ENCODE measurements around the gene GPR15LG. TPM values are rescaled to one million over a fixed set of nuclear protein-coding genes. Genes with fewer than 3 reads are reported as not detected.

GPR15LG gene
- total and polyA plus RNA-seq, 7 experiments from 2014 or later, result not detected

- ATAC-seq (no peak), DNase-seq (no peak)
- peak overlapping the region in 2 of 9 donors; percentile 23 to 41 for H3K27ac Mint-ChIP-seq
- H3K27me3 ChIP-seq (ENCODE audit: control insufficient read depth in 2 of 2, insufficient read depth in 2 of 2, low read length in 2 of 2), result no peaks in the 10 kb centered on the region
- no peaks in the 10 kb centered on the region for H3K36me3 Mint-ChIP-seq
- no peaks in the 10 kb centered on the region for H3K4me1 ChIP-seq (ENCODE audit: control insufficient read depth in 2 of 2, insufficient read depth in 2 of 2, low read length in 2 of 2)
- H3K27me3 Mint-ChIP-seq, result peaks cover 0 to 3% (median 0%) of the 10 kb centered on the region in 5 donors
- H3K4me1 Mint-ChIP-seq, result peaks cover 0 to 6% (median 0%) of the 10 kb centered on the region in 7 donors
- no peak overlapping the region for H3K4me3 ChIP-seq (ENCODE audit: low read length)
- no peak overlapping the region for H3K27ac ChIP-seq (ENCODE audit: low read depth, low read length)
- no peaks in the 10 kb centered on the region for H3K36me3 ChIP-seq (ENCODE audit: control insufficient read depth in 2 of 3, insufficient read depth in 3 of 3, low read length in 3 of 3)
- H3K4me3 Mint-ChIP-seq, result no peak overlapping the region
- no peaks in the 10 kb centered on the region for H3K9me3 ChIP-seq (ENCODE audit: control insufficient read depth in 2 of 3, low read length in 3 of 3)
- H3K9me3 Mint-ChIP-seq, result peaks cover 0 to 4% (median 0%) of the 10 kb centered on the region in 11 donors
- ChIA-PET POLR2A (no interaction called here), CTCF (no interaction called here)
- intact Hi-C loops (cut with micrococcal nuclease), result no loop called here
Measured at GRCh38 chr10:84184517-84184916, 10.9 kb downstream of the GPR15LG start.

- H3K4me3 Mint-ChIP-seq, result no peak overlapping the region
- intact Hi-C loops (cut with micrococcal nuclease), result no loop called here
- ATAC-seq (no peak), DNase-seq (no peak)
- peaks cover 0 to 4% (median 0%) of the 10 kb centered on the region in 11 donors for H3K9me3 Mint-ChIP-seq
- H3K4me3 ChIP-seq (ENCODE audit: low read length), result no peak overlapping the region
- no peaks in the 10 kb centered on the region for H3K36me3 Mint-ChIP-seq
- peaks cover 4 to 5% of the 10 kb centered on the region in 2 donors for H3K4me1 ChIP-seq (ENCODE audit: control insufficient read depth in 2 of 2, insufficient read depth in 2 of 2, low read length in 2 of 2)
- no peak overlapping the region for H3K27ac ChIP-seq (ENCODE audit: low read depth, low read length)
- H3K4me1 Mint-ChIP-seq, result peaks cover 0 to 10% (median 5%) of the 10 kb centered on the region in 7 donors
- peaks cover 0 to 3% (median 0%) of the 10 kb centered on the region in 5 donors for H3K27me3 Mint-ChIP-seq
- H3K36me3 ChIP-seq (ENCODE audit: control insufficient read depth in 2 of 3, insufficient read depth in 3 of 3, low read length in 3 of 3), result no peaks in the 10 kb centered on the region
- no peak overlapping the region for H3K27ac Mint-ChIP-seq
- no peaks in the 10 kb centered on the region for H3K27me3 ChIP-seq (ENCODE audit: control insufficient read depth in 2 of 2, insufficient read depth in 2 of 2, low read length in 2 of 2)
- no peaks in the 10 kb centered on the region for H3K9me3 ChIP-seq (ENCODE audit: control insufficient read depth in 2 of 3, low read length in 3 of 3)
- ChIA-PET POLR2A (interaction anchor here (0.7 kb wide), 1 partner anchor 9 kb away, joined by 3 read pairs; the partner anchor contains the start of gene CDHR1), CTCF (interaction anchor here (1.0 kb wide), 1 partner anchor 38 kb away, joined by 3 read pairs; no protein-coding TSS in a partner anchor)
Measured at GRCh38 chr10:84185526-84186175, 12.1 kb downstream of the GPR15LG start.

- Mint-ChIP-seq H3K4me3 (no peak overlapping the region), H3K4me1 (peaks cover 8 to 25% (median 15%) of the 10 kb centered on the region in 7 donors), H3K36me3 (no peaks in the 10 kb centered on the region), H3K27ac (peak overlapping the region in 2 of 9 donors; percentile 14 to 43), H3K27me3 (peaks cover 0 to 22% (median 5%) of the 10 kb centered on the region in 5 donors), H3K9me3 (no peaks in the 10 kb centered on the region)
- peaks cover 14 to 20% of the 10 kb centered on the region in 2 donors for H3K4me1 ChIP-seq (ENCODE audit: control insufficient read depth in 2 of 2, insufficient read depth in 2 of 2, low read length in 2 of 2)
- H3K36me3 ChIP-seq (ENCODE audit: control insufficient read depth in 2 of 3, insufficient read depth in 3 of 3, low read length in 3 of 3), result no peaks in the 10 kb centered on the region
- no peak overlapping the region for H3K27ac ChIP-seq (ENCODE audit: low read depth, low read length)
- H3K9me3 ChIP-seq (ENCODE audit: control insufficient read depth in 2 of 3, low read length in 3 of 3), result no peaks in the 10 kb centered on the region
- POLR2A ChIA-PET, result no interaction called here
- CTCF ChIA-PET, result no interaction called here
- no peaks in the 10 kb centered on the region for H3K27me3 ChIP-seq (ENCODE audit: control insufficient read depth in 2 of 2, insufficient read depth in 2 of 2, low read length in 2 of 2)
- H3K4me3 ChIP-seq (ENCODE audit: low read length), result no peak overlapping the region
- DNase-seq (no peak), ATAC-seq (no peak)
- intact Hi-C loops (cut with micrococcal nuclease), result no loop called here
Measured at GRCh38 chr10:84188815-84189214, 15.2 kb downstream of the GPR15LG start.

GRCh38 chr10:84190621-84191020 lies 17.0 kb downstream of the GPR15LG start:
- peak; percentile 3 for ATAC-seq

GRCh38 chr10:84191106-84191505 lies 17.5 kb downstream of the GPR15LG start:
- peak overlapping the region in 5 of 10 donors; percentile 1 to 22 (median 9) for H3K4me3 Mint-ChIP-seq
- Histone ChIP-seq H3K27me3 (ENCODE audit: control insufficient read depth in 2 of 2, insufficient read depth in 2 of 2, low read length in 2 of 2) (peaks cover 0 to 3% of the 10 kb centered on the region in 2 donors), H3K36me3 (ENCODE audit: control insufficient read depth in 2 of 3, insufficient read depth in 3 of 3, low read length in 3 of 3) (no peaks in the 10 kb centered on the region), H3K27ac (ENCODE audit: low read depth, low read length) (no peak overlapping the region), H3K4me1 (ENCODE audit: control insufficient read depth in 2 of 2, insufficient read depth in 2 of 2, low read length in 2 of 2) (peaks cover 18 to 24% of the 10 kb centered on the region in 2 donors), H3K9me3 (ENCODE audit: control insufficient read depth in 2 of 3, low read length in 3 of 3) (no peaks in the 10 kb centered on the region), H3K4me3 (ENCODE audit: low read length) (no peak overlapping the region)
- no peaks in the 10 kb centered on the region for H3K9me3 Mint-ChIP-seq
- peaks cover 12 to 28% (median 16%) of the 10 kb centered on the region in 7 donors for H3K4me1 Mint-ChIP-seq
- DNase-seq (peak in 7 of 9 donors; percentile 24 to 74 (median 61)), ATAC-seq (peak; percentile 78)
- ChIA-PET POLR2A (interaction anchor here (0.6 to 1.4 kb wide), 2 partner anchors 14 to 52 kb away, joined by 3 to 6 read pairs; no protein-coding TSS in a partner anchor), CTCF (interaction anchor here (0.7 to 1.2 kb wide), 4 partner anchors 9 to 384 kb away, joined by 3 to 4 read pairs (median 4); no protein-coding TSS in a partner anchor)
- intact Hi-C loops (cut with micrococcal nuclease), result loop anchor here in 1 of 2 donors (5.0 kb wide), 1 partner anchor 44 kb away; no protein-coding TSS in a partner anchor
- H3K27ac Mint-ChIP-seq, result peak overlapping the region in 8 of 9 donors; percentile 0 to 86 (median 52)
- no peaks in the 10 kb centered on the region for H3K36me3 Mint-ChIP-seq
- H3K27me3 Mint-ChIP-seq, result peaks cover 0 to 39% (median 14%) of the 10 kb centered on the region in 5 donors

More at GRCh38 chr10:84190621-84191020, 17.0 kb downstream of the GPR15LG start:
- Mint-ChIP-seq H3K4me1 (peaks cover 12 to 27% (median 16%) of the 10 kb centered on the region in 7 donors), H3K4me3 (peak overlapping the region in 2 of 10 donors; percentile 6 to 11), H3K27me3 (peaks cover 0 to 34% (median 9%) of the 10 kb centered on the region in 5 donors), H3K36me3 (no peaks in the 10 kb centered on the region), H3K9me3 (no peaks in the 10 kb centered on the region), H3K27ac (peak overlapping the region in 5 of 9 donors; percentile 46 to 70 (median 60))
- H3K36me3 ChIP-seq (ENCODE audit: control insufficient read depth in 2 of 3, insufficient read depth in 3 of 3, low read length in 3 of 3), result no peaks in the 10 kb centered on the region
- POLR2A ChIA-PET, result interaction anchor here (0.6 to 1.4 kb wide), 2 partner anchors 13 to 52 kb away, joined by 3 to 6 read pairs; no protein-coding TSS in a partner anchor
- intact Hi-C loops (cut with micrococcal nuclease), result loop anchor here in 1 of 2 donors (5.0 kb wide), 1 partner anchor 43 kb away; no protein-coding TSS in a partner anchor
- no peaks in the 10 kb centered on the region for H3K9me3 ChIP-seq (ENCODE audit: control insufficient read depth in 2 of 3, low read length in 3 of 3)
- CTCF ChIA-PET, result interaction anchor here (0.8 to 1.2 kb wide), 2 partner anchors 9 to 21 kb away, joined by 3 to 4 read pairs; no protein-coding TSS in a partner anchor
- H3K4me1 ChIP-seq (ENCODE audit: control insufficient read depth in 2 of 2, insufficient read depth in 2 of 2, low read length in 2 of 2), result peaks cover 18 to 24% of the 10 kb centered on the region in 2 donors
- no peak for DNase-seq
- H3K27me3 ChIP-seq (ENCODE audit: control insufficient read depth in 2 of 2, insufficient read depth in 2 of 2, low read length in 2 of 2), result peaks cover 0 to 3% of the 10 kb centered on the region in 2 donors
- no peak overlapping the region for H3K4me3 ChIP-seq (ENCODE audit: low read length)
- H3K27ac ChIP-seq (ENCODE audit: low read depth, low read length), result no peak overlapping the region

GRCh38 chr10:84193327-84193726 lies 19.7 kb downstream of the GPR15LG start:
- peak overlapping the region in 3 of 10 donors; percentile 15 to 75 (median 29) for H3K4me3 Mint-ChIP-seq
- H3K36me3 Mint-ChIP-seq, result no peaks in the 10 kb centered on the region
- intact Hi-C loops (cut with micrococcal nuclease), result loop anchor here in 1 of 2 donors (5.0 kb wide), 1 partner anchor 46 kb away; no protein-coding TSS in a partner anchor
- peaks cover 12 to 28% (median 16%) of the 10 kb centered on the region in 7 donors for H3K4me1 Mint-ChIP-seq
- Histone ChIP-seq H3K4me1 (ENCODE audit: control insufficient read depth in 2 of 2, insufficient read depth in 2 of 2, low read length in 2 of 2) (peaks cover 18 to 24% of the 10 kb centered on the region in 2 donors), H3K9me3 (ENCODE audit: control insufficient read depth in 2 of 3, low read length in 3 of 3) (no peaks in the 10 kb centered on the region), H3K36me3 (ENCODE audit: control insufficient read depth in 2 of 3, insufficient read depth in 3 of 3, low read length in 3 of 3) (no peaks in the 10 kb centered on the region), H3K27ac (ENCODE audit: low read depth, low read length) (no peak overlapping the region), H3K27me3 (ENCODE audit: control insufficient read depth in 2 of 2, insufficient read depth in 2 of 2, low read length in 2 of 2) (peaks cover 0 to 3% of the 10 kb centered on the region in 2 donors), H3K4me3 (ENCODE audit: low read length) (no peak overlapping the region)
- no peaks in the 10 kb centered on the region for H3K9me3 Mint-ChIP-seq
- ChIA-PET CTCF (no interaction called here), POLR2A (no interaction called here)
- H3K27me3 Mint-ChIP-seq, result peaks cover 0 to 55% (median 22%) of the 10 kb centered on the region in 5 donors
- DNase-seq, result no peak
- ATAC-seq, result no peak
- H3K27ac Mint-ChIP-seq, result peak overlapping the region in 1 of 9 donors; percentile 28

All from naive thymus-derived CD4-positive, alpha-beta T cell (primary cell).